ENCODE data around the gene C1QL4.

DNA sequence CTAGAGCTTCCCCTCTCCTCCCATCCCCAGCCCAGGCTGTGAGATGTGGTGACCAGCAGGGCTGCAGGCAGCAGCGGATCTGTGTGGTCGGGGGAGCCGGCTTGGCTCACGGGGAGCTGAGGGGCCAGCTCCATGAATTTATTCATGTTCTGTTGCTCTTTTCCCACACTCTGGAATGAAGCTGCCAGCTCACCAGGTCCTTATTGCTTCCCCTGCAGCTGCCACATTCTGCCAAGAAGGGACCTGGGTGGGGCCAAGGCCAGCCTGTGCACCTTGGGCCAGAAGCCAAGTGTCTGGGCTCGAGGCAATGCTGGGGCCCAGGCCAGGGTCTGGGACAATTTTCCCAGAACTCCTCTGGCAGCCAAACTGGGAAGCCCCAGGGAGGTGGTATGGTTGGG is 2.5 kb upstream of the C1QL4 start:
- TF ChIP-seq, protein P1, sequence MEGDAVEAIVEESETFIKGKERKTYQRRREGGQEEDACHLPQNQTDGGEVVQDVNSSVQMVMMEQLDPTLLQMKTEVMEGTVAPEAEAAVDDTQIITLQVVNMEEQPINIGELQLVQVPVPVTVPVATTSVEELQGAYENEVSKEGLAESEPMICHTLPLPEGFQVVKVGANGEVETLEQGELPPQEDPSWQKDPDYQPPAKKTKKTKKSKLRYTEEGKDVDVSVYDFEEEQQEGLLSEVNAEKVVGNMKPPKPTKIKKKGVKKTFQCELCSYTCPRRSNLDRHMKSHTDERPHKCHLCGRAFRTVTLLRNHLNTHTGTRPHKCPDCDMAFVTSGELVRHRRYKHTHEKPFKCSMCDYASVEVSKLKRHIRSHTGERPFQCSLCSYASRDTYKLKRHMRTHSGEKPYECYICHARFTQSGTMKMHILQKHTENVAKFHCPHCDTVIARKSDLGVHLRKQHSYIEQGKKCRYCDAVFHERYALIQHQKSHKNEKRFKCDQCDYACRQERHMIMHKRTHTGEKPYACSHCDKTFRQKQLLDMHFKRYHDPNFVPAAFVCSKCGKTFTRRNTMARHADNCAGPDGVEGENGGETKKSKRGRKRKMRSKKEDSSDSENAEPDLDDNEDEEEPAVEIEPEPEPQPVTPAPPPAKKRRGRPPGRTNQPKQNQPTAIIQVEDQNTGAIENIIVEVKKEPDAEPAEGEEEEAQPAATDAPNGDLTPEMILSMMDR (IDR thresholded peaks at IDR 0.05), result no peak
- no peak for TF ChIP-seq POLR2A (IDR thresholded peaks at IDR 0.05)

All from heart left ventricle (tissue), 13 donors.